PC-9 (cell line): Measurements from ENCODE around the gene ABI3BP.

Source experiments
- CTCF ChIP-seq: fragments of 200-600 bp; sonication (generic); conservative IDR thresholded peaks from 2 replicates; pipeline ENCODE4 v1.6.1; 2017; ENCODE audit warnings: mixed run types, antibody characterized with exemption, mild to moderate bottlenecking, moderate library complexity
- EZH2 ChIP-seq: fragments of 200-600 bp; sonication (generic); IDR thresholded peaks from 2 replicates; pipeline ENCODE4 v1.8.0; 2017; ENCODE audit warnings: antibody characterized with exemption, low read depth

GRCh38 chr3:100833483-100833882 is 159.7 kb downstream of the ABI3BP start:
- no peak for TF ChIP-seq CTCF
- no peak for TF ChIP-seq EZH2
